ENCODE data around the gene SLC43A3.
A peak's percentile ranks its signal among the peaks of the same experiment; 100 is the strongest.

SLC43A3 gene

DNA sequence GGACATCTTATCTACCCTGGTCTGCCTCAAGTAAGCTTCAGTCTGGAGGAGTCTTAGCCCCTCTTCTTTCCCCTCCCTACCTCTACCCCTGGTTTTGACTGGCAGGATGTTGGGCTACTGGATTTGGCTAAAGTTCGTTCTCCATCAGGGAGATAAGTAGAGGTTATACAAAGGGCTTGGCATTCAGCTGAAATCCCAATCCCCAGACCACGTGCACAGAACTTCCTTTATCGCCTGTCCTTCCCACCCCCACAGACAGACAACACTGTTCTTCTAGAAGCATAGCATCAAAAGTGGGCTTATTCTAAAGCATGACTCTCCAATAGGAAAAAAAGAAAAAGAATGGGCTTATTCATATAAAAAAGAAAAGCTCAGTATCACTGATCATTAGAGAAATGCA, 53.8 kb downstream of the SLC43A3 start:
- H3K4me3 ChIP-seq (ENCODE audit: low read depth, low read length): no peak overlapping the region
- no peaks in the 10 kb centered on the region for H3K9me3 ChIP-seq (ENCODE audit: severe bottlenecking)
- H3K27ac ChIP-seq: no peak overlapping the region
- H3K36me3 ChIP-seq: no peaks in the 10 kb centered on the region
- H3K27me3 ChIP-seq (ENCODE audit: insufficient read depth, low read depth, severe bottlenecking): peaks cover 76% of the 10 kb centered on the region
- DNase-seq: no peak
- TF ChIP-seq, protein P1, sequence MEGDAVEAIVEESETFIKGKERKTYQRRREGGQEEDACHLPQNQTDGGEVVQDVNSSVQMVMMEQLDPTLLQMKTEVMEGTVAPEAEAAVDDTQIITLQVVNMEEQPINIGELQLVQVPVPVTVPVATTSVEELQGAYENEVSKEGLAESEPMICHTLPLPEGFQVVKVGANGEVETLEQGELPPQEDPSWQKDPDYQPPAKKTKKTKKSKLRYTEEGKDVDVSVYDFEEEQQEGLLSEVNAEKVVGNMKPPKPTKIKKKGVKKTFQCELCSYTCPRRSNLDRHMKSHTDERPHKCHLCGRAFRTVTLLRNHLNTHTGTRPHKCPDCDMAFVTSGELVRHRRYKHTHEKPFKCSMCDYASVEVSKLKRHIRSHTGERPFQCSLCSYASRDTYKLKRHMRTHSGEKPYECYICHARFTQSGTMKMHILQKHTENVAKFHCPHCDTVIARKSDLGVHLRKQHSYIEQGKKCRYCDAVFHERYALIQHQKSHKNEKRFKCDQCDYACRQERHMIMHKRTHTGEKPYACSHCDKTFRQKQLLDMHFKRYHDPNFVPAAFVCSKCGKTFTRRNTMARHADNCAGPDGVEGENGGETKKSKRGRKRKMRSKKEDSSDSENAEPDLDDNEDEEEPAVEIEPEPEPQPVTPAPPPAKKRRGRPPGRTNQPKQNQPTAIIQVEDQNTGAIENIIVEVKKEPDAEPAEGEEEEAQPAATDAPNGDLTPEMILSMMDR (IDR thresholded peaks at IDR 0.05; ENCODE audit: low read depth, low read length): no peak

DNA sequence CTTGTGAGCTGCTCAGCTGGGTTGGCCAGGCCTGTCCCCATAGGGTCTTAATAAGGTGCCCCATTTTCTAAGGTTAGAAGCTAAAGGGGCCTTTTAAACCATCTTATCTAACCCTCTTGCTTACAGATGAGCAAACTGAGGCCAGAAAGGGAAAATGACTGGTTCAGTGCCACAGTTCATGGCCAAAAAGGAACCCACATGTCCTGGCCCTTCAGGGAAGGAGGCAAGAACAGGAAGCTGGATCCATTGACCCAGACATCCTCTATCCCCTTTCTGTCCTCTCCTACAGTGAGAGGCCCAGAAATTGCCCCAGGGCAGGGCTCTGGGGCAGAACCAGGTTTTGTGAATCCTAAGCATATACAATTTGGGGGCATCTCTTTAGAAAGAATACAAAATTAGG, 56.0 kb downstream of the SLC43A3 start:
- TF ChIP-seq, protein P1 (IDR thresholded peaks at IDR 0.05; ENCODE audit: low read depth, low read length): no peak
- DNase-seq: no peak
- Histone ChIP-seq H3K4me3 (ENCODE audit: low read depth, low read length) (no peak overlapping the region), H3K27me3 (ENCODE audit: insufficient read depth, low read depth, severe bottlenecking) (peaks cover 82% of the 10 kb centered on the region), H3K36me3 (no peaks in the 10 kb centered on the region), H3K9me3 (ENCODE audit: severe bottlenecking) (no peaks in the 10 kb centered on the region), H3K27ac (no peak overlapping the region)

DNA sequence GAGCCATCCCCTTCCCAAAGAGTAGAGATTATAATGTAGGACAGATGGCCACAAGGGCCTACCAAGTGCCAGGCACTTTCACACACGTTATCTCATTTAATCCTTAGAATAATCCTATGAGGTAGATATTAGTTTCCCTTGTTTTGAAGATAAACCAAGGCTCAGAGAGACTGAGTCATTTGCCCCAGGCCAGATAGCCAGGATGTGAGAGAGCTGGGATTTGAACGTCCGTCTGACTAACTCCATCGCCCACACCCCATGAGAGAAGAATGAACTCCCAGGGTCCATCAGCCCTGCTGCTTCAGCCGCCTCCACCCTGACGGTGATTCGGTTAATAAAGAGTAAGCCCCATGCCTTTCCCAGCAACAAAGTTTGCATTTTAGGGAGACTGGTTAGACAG, 56.7 kb downstream of the SLC43A3 start:
- no peak overlapping the region for H3K4me3 ChIP-seq (ENCODE audit: low read depth, low read length)
- TF ChIP-seq, protein P1 (IDR thresholded peaks at IDR 0.05; ENCODE audit: low read depth, low read length): no peak
- no peak overlapping the region for H3K27ac ChIP-seq
- no peaks in the 10 kb centered on the region for H3K36me3 ChIP-seq
- peak; percentile 25 for DNase-seq
- H3K9me3 ChIP-seq (ENCODE audit: severe bottlenecking): no peaks in the 10 kb centered on the region
- H3K27me3 ChIP-seq (ENCODE audit: insufficient read depth, low read depth, severe bottlenecking): peaks cover 82% of the 10 kb centered on the region

DNA sequence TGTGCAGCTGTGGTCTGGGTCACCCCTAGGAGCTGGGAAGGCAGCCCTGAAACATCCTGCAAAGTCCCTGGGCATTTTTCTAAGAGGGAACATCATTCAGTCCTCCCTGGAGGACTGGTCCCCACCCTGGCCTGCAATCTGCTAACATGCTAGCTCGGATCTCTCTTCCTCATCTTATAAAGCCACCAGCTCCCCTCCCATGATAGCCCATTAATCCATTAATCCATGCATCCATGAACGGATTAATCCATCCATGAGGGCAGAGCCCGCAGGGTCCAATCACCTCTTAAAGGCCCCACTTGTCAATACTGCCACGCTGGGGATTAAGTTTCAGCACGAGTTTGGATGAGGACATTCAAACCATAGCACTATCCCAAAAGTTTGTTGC, 58.1 kb downstream of the SLC43A3 start:
- H3K4me3 ChIP-seq (ENCODE audit: low read depth, low read length): no peak overlapping the region
- H3K27me3 ChIP-seq (ENCODE audit: insufficient read depth, low read depth, severe bottlenecking): peaks cover 88% of the 10 kb centered on the region
- no peaks in the 10 kb centered on the region for H3K36me3 ChIP-seq
- DNase-seq: peak; percentile 37
- no peak overlapping the region for H3K27ac ChIP-seq
- TF ChIP-seq, protein P1 (IDR thresholded peaks at IDR 0.05; ENCODE audit: low read depth, low read length): no peak
- H3K9me3 ChIP-seq (ENCODE audit: severe bottlenecking): no peaks in the 10 kb centered on the region

DNA sequence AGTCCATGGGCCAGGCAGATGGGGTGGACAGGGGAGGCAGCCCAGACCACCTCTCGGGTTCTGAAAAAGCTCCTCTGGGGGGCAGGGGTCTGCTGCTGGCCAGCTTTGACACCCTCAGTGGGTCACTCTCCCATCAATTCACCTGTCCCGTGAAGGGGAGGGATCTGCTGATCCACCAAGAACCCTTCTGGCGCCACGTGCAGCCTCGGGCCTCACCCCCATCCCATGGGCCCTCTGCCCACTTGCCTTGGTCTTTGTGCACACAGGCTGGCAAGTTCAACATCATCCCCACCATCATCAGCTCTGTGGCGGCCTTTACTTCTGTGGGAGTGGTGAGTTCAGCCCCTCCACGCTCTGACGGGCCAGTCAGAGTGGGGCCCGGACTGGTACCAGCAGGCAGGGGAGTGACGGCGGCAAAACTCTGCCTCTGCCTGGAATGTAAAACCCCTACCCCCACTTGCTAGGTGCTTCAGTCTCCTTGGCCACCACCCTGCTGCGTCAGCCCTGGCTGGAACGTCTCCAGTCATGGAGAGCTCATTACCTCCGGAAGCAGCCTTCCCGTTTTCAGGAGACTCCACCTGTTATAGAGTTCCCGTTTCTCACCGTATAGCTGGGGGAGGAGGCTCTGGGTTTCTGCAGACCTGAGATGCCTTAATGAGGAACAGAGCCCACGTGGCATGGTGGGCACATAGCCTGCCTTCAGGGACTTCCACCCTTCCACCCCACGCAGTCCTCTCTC, 58.6 kb downstream of the SLC43A3 start:
- TF ChIP-seq, protein P1 (IDR thresholded peaks at IDR 0.05; ENCODE audit: low read depth, low read length): no peak

More for the DNA sequence above, 58.6 kb downstream of the SLC43A3 start:
- Histone ChIP-seq H3K36me3 (no peaks in the 10 kb centered on the region), H3K4me3 (ENCODE audit: low read depth, low read length) (no peak overlapping the region), H3K27ac (no peak overlapping the region), H3K27me3 (ENCODE audit: insufficient read depth, low read depth, severe bottlenecking) (peaks cover 88% of the 10 kb centered on the region), H3K9me3 (ENCODE audit: severe bottlenecking) (no peaks in the 10 kb centered on the region)
- DNase-seq: no peak
